Right lobe of liver (tissue), 4 donors: ENCODE measurements around the gene SPG21.

Source experiments
- POLR2A ChIP-seq: fragments of 450-650 bp; IDR thresholded peaks from one replicate; pipeline ENCODE4 v1.6.1; 2017; ENCODE audit warnings: antibody characterized with exemption, mild to moderate bottlenecking
- TF ChIP-seq, protein P1 (sequence below), 4 donors: fragments of 200-600 bp in 3 of 4; fragments of 450-650 bp in 1 of 4; IDR thresholded peaks; one replicate each; pipeline versions ENCODE4 v1.5.1 to v1.8.0; 2016 to 2022; ENCODE audit warnings: antibody characterized with exemption in 4 of 4, mild to moderate bottlenecking in 2 of 4
- donor health status: DM: no; HTN: no; CAD: no.
- donor health status: DM: no; HTN: no; CAD: no.
- donor health status: DM: no; HTN: yes; CAD: no.

DNA sequence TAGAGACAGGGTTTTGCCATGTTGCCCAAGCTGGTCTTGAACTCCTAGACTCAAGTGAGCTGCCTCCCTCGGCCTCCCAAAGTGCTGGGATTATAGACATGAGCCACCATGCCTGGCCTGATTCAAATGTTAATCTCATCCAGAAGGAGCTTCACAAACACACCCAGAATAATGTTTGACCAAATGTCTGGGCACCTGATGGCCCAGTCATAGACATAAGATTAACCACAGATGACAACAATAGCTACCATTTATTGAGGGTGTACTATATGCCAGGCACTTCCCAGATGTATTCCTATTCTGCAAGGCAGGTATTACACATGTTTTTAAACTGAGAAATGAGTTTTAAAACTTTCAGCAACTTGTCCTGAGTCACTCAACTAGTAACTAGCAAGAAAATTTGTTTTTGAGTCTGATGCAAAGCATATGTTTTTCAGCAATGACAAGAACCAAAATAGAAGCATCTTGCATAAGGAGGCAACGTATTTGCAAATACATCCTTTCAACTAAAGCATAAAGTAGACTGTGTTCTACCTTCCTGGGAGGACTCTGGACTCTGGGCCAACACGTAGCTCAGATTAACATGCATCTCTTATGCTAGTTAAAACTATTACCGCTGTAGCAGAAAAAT, 8.1 kb upstream of the SPG21 start:
- TF ChIP-seq, protein P1, sequence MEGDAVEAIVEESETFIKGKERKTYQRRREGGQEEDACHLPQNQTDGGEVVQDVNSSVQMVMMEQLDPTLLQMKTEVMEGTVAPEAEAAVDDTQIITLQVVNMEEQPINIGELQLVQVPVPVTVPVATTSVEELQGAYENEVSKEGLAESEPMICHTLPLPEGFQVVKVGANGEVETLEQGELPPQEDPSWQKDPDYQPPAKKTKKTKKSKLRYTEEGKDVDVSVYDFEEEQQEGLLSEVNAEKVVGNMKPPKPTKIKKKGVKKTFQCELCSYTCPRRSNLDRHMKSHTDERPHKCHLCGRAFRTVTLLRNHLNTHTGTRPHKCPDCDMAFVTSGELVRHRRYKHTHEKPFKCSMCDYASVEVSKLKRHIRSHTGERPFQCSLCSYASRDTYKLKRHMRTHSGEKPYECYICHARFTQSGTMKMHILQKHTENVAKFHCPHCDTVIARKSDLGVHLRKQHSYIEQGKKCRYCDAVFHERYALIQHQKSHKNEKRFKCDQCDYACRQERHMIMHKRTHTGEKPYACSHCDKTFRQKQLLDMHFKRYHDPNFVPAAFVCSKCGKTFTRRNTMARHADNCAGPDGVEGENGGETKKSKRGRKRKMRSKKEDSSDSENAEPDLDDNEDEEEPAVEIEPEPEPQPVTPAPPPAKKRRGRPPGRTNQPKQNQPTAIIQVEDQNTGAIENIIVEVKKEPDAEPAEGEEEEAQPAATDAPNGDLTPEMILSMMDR (IDR thresholded peaks at IDR 0.05): no peak
- TF ChIP-seq POLR2A: no peak
